Ishikawa (cell line): Measurements from ENCODE around the gene LCN2.
A peak's percentile ranks its signal among the peaks of the same experiment; 100 is the strongest.

ENCODE experiments used
- CEBPB ChIP-seq: IDR thresholded peaks from 2 replicates; pipeline ENCODE4 v1.6.1; 2012
- CREB1 ChIP-seq: IDR thresholded peaks from 2 replicates; pipeline ENCODE4 v1.6.1; 2012; ENCODE audit warnings: low read depth
- EGR1 ChIP-seq: IDR thresholded peaks from 2 replicates; pipeline ENCODE4 v1.6.1; 2012
- EP300 ChIP-seq: IDR thresholded peaks from 2 replicates; pipeline ENCODE4 v1.6.1; 2012; ENCODE audit warnings: borderline replicate concordance
- FOXM1 ChIP-seq: IDR thresholded peaks from 2 replicates; pipeline ENCODE4 v1.6.1; 2012; ENCODE audit warnings: low read depth, borderline replicate concordance
- MAX ChIP-seq: IDR thresholded peaks from 2 replicates; pipeline ENCODE4 v1.6.1; 2012
- NFIC ChIP-seq: IDR thresholded peaks from 2 replicates; pipeline ENCODE4 v1.6.1; 2012
- RAD21 ChIP-seq: IDR thresholded peaks from 2 replicates; pipeline ENCODE4 v1.6.1; 2012; ENCODE audit warnings: low read depth
- REST ChIP-seq: IDR thresholded peaks from 2 replicates; pipeline ENCODE4 v1.6.1; 2012; ENCODE audit warnings: low read depth, mild to moderate bottlenecking
- TAF1 ChIP-seq: IDR thresholded peaks from 2 replicates; pipeline ENCODE4 v1.6.1; 2012; ENCODE audit warnings: low read depth, mild to moderate bottlenecking
- TCF12 ChIP-seq: IDR thresholded peaks from 2 replicates; pipeline ENCODE4 v1.6.1; 2012; ENCODE audit warnings: low read depth
- TEAD4 ChIP-seq: IDR thresholded peaks from 2 replicates; pipeline ENCODE4 v1.6.1; 2012
- USF1 ChIP-seq: IDR thresholded peaks from 2 replicates; pipeline ENCODE4 v1.6.1; 2012
- YY1 ChIP-seq: IDR thresholded peaks from 2 replicates; pipeline ENCODE4 v1.6.1; 2012; ENCODE audit warnings: low read depth
- ZBTB7A ChIP-seq: IDR thresholded peaks from 2 replicates; pipeline ENCODE4 v1.6.1; 2012; ENCODE audit warnings: low read depth

The LCN2 gene

GRCh38 chr9:128114326-128115186 lies 34.7 kb upstream of the LCN2 start:
- TF ChIP-seq CEBPB (no peak), YY1 (no peak), CREB1 (no peak), FOXM1 (no peak)

GRCh38 chr9:128115187-128116103 lies 33.8 kb upstream of the LCN2 start:
- TF ChIP-seq TEAD4 (no peak), ZBTB7A (no peak), NFIC (no peak), FOXM1 (no peak), TAF1 (no peak), YY1 (no peak), CREB1 (no peak), EP300 (no peak), REST (no peak), CEBPB (no peak), RAD21 (no peak), MAX (no peak), EGR1 (no peak), TCF12 (no peak)

GRCh38 chr9:128116104-128117083 lies 32.9 kb upstream of the LCN2 start:
- TF ChIP-seq EGR1 = no peak
- TF ChIP-seq TCF12 = no peak
- no peak for TF ChIP-seq FOXM1
- no peak for TF ChIP-seq EP300
- no peak for TF ChIP-seq MAX
- TF ChIP-seq ZBTB7A = no peak
- TF ChIP-seq CEBPB = no peak
- TF ChIP-seq TEAD4 = no peak
- no peak for TF ChIP-seq TAF1

GRCh38 chr9:128117613-128118471 lies 31.4 kb upstream of the LCN2 start:
- TF ChIP-seq EGR1 = no peak
- no peak for TF ChIP-seq REST
- TF ChIP-seq NFIC = peak; percentile 31; the same call in 1 of the 2 replicates
- TF ChIP-seq TEAD4 = peak; percentile 56
- TF ChIP-seq YY1 = peak; percentile 53; the same call in 1 of the 2 replicates
- peak; percentile 57; the same call in 1 of the 2 replicates for TF ChIP-seq TCF12
- TF ChIP-seq RAD21 = peak; percentile 99
- peak; percentile 50 for TF ChIP-seq MAX

GRCh38 chr9:128118472-128118857 lies 30.8 kb upstream of the LCN2 start:
- TF ChIP-seq TCF12 (no peak), YY1 (no peak), REST (no peak), TEAD4 (no peak), RAD21 (no peak), CREB1 (no peak), NFIC (no peak), MAX (no peak), CEBPB (no peak), EGR1 (no peak), EP300 (no peak), ZBTB7A (no peak), TAF1 (no peak), USF1 (no peak), FOXM1 (no peak)
